Measurements from ENCODE around the gene MOBP. TPM values are rescaled to one million over a fixed set of nuclear protein-coding genes. Genes with fewer than 3 reads are reported as not detected.

Gene MOBP
- total and polyA plus RNA-seq, 2 donors from 2014 or later, result 0.16 TPM; not detected in 1

- Histone ChIP-seq H3K27me3 (ENCODE audit: control insufficient read depth, insufficient read depth, low read length) (no peaks in the 10 kb centered on the region), H3K9me3 (ENCODE audit: control insufficient read depth in 2 of 3, insufficient read depth in 1 of 3, low read length in 3 of 3) (no peaks in the 10 kb centered on the region), H3K27ac (ENCODE audit: low read depth in 2 of 2, low read length in 2 of 2) (no peak overlapping the region), H3K4me1 (ENCODE audit: control insufficient read depth in 2 of 3, insufficient read depth in 2 of 3, low read depth in 1 of 3, low read length in 3 of 3) (no peaks in the 10 kb centered on the region), H3K9ac (ENCODE audit: low read length in 3 of 3) (no peak overlapping the region), H3K36me3 (ENCODE audit: control insufficient read depth in 2 of 3, insufficient read depth in 3 of 3, low read length in 3 of 3) (no peaks in the 10 kb centered on the region), H3K4me3 (ENCODE audit: low read length in 3 of 3) (no peak overlapping the region)
- no peak for TF ChIP-seq CTCF (IDR thresholded peaks at IDR 0.05; ENCODE audit: borderline replicate concordance, extremely low read depth, insufficient read depth)
- DNase-seq (no peak), FAIRE-seq (no peak)
- intact Hi-C loops (cut with DNase I), result no loop called here
Observed at GRCh38 chr3:39471652-39472051, 4.2 kb downstream of the MOBP start.

- no peak for FAIRE-seq
- peak in 1 of 5 donors; percentile 4 for DNase-seq
- no peaks in the 10 kb centered on the region for H3K36me3 ChIP-seq (ENCODE audit: control insufficient read depth in 2 of 3, insufficient read depth in 3 of 3, low read length in 3 of 3)
- H3K4me3 ChIP-seq (ENCODE audit: low read length in 3 of 3), result no peak overlapping the region
- no peaks in the 10 kb centered on the region for H3K4me1 ChIP-seq (ENCODE audit: control insufficient read depth in 2 of 3, insufficient read depth in 2 of 3, low read depth in 1 of 3, low read length in 3 of 3)
- no peak overlapping the region for H3K9ac ChIP-seq (ENCODE audit: low read length in 3 of 3)
- H3K9me3 ChIP-seq (ENCODE audit: control insufficient read depth in 2 of 3, insufficient read depth in 1 of 3, low read length in 3 of 3), result peaks cover 0 to 6% (median 0%) of the 10 kb centered on the region in 3 donors
- intact Hi-C loops (cut with DNase I), result no loop called here
- TF ChIP-seq CTCF (IDR thresholded peaks at IDR 0.05; ENCODE audit: borderline replicate concordance, extremely low read depth, insufficient read depth), result no peak
- no peaks in the 10 kb centered on the region for H3K27me3 ChIP-seq (ENCODE audit: control insufficient read depth, insufficient read depth, low read length)
- no peak overlapping the region for H3K27ac ChIP-seq (ENCODE audit: low read depth in 2 of 2, low read length in 2 of 2)
Observed at GRCh38 chr3:39473452-39474125, 6.1 kb downstream of the MOBP start.

GRCh38 chr3:39474126-39474515 lies 6.6 kb downstream of the MOBP start:
- Histone ChIP-seq H3K36me3 (ENCODE audit: control insufficient read depth in 2 of 3, insufficient read depth in 3 of 3, low read length in 3 of 3) (no peaks in the 10 kb centered on the region), H3K4me1 (ENCODE audit: control insufficient read depth in 2 of 3, insufficient read depth in 2 of 3, low read depth in 1 of 3, low read length in 3 of 3) (no peaks in the 10 kb centered on the region), H3K27me3 (ENCODE audit: control insufficient read depth, insufficient read depth, low read length) (no peaks in the 10 kb centered on the region), H3K9ac (ENCODE audit: low read length in 3 of 3) (no peak overlapping the region), H3K9me3 (ENCODE audit: control insufficient read depth in 2 of 3, insufficient read depth in 1 of 3, low read length in 3 of 3) (peaks cover 0 to 6% (median 0%) of the 10 kb centered on the region in 3 donors), H3K4me3 (ENCODE audit: low read length in 3 of 3) (no peak overlapping the region), H3K27ac (ENCODE audit: low read depth in 2 of 2, low read length in 2 of 2) (no peak overlapping the region)
- intact Hi-C loops (cut with DNase I), result no loop called here
- FAIRE-seq (no peak), DNase-seq (no peak)
- TF ChIP-seq CTCF (IDR thresholded peaks at IDR 0.05; ENCODE audit: borderline replicate concordance, extremely low read depth, insufficient read depth), result no peak

GRCh38 chr3:39476783-39477182 lies 9.3 kb downstream of the MOBP start:
- no peak overlapping the region for H3K9ac ChIP-seq (ENCODE audit: low read length in 3 of 3)
- DNase-seq (no peak), FAIRE-seq (no peak)
- intact Hi-C loops (cut with DNase I), result no loop called here
- no peaks in the 10 kb centered on the region for H3K27me3 ChIP-seq (ENCODE audit: control insufficient read depth, insufficient read depth, low read length)
- no peak overlapping the region for H3K27ac ChIP-seq (ENCODE audit: low read depth in 2 of 2, low read length in 2 of 2)
- no peak overlapping the region for H3K4me3 ChIP-seq (ENCODE audit: low read length in 3 of 3)
- no peaks in the 10 kb centered on the region for H3K4me1 ChIP-seq (ENCODE audit: control insufficient read depth in 2 of 3, insufficient read depth in 2 of 3, low read depth in 1 of 3, low read length in 3 of 3)
- peaks cover 0 to 6% (median 0%) of the 10 kb centered on the region in 3 donors for H3K9me3 ChIP-seq (ENCODE audit: control insufficient read depth in 2 of 3, insufficient read depth in 1 of 3, low read length in 3 of 3)
- no peaks in the 10 kb centered on the region for H3K36me3 ChIP-seq (ENCODE audit: control insufficient read depth in 2 of 3, insufficient read depth in 3 of 3, low read length in 3 of 3)
- no peak for TF ChIP-seq CTCF (IDR thresholded peaks at IDR 0.05; ENCODE audit: borderline replicate concordance, extremely low read depth, insufficient read depth)
